ENCODE data around the gene EMC6.

Gene EMC6

GRCh38 chr17:3668279-3669084, at the start of gene EMC6, which contains the start of gene TAX1BP3:
Gene EMC6 (plus strand): TSS chr17:3668812. CDS start chr17:3669147, 335 bp downstream.
Gene TAX1BP3 (minus strand): TSS chr17:3668578. CDS start chr17:3668526, 52 bp downstream.
- DNase-seq (ENCODE audit: low read depth) = peak; percentile 95

DNA sequence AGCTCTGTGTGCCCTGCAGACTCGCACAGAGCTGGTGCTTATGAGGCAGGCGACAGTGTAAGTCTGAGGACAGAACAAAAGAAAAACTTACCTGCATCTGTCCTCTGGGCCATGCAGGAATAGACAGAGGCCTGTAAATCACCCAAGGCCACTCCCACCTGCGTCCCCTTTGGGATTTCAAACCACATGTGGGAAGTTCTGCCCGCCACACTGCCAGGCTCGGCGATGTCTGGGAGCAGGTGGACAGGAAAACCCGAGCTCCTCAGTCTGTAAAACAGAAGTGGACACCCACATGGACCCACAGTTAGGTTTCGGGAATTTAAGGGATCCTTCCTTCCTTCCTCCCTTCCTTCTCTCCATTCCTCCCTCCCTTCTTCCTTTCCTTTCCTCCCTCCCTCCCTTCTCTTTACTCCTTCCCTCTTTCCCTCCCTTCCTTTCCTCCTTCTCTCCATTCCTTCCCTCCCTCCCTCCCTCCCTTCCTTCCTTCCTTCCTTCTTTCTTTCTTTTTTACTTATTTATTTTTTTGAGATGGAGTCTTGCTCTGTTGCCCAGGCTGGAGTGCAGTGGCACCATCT, 47.4 kb upstream of the EMC6 start:
- DNase-seq (ENCODE audit: low read depth) = no peak

GRCh38 chr17:3622977-3623594, 45.5 kb upstream of the EMC6 start:
- no peak for DNase-seq (ENCODE audit: low read depth)

- no peak for DNase-seq (ENCODE audit: low read depth)
Observed at GRCh38 chr17:3626831-3627768, 41.5 kb upstream of the EMC6 start.

DNA sequence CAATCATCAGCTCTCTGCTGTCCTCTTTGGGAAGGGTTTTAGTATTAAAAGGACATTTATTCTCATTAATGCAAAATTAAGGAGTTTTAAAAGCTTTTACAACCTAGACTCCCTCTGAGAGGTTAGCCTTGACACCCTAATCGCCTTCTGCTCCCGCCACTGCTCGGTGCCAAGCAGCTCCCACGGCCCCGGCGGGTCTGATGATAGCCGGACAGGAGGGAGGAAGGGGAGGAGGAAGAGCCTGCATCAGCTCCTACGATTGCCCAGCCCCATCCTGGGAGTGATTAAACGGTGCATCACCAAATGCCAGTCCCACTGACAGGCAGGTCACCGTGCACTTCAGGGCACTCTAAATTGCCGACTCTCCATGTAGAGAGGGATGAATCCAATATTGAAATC, 40.8 kb upstream of the EMC6 start:
- no peak for DNase-seq (ENCODE audit: low read depth)

- no peak for DNase-seq (ENCODE audit: low read depth)
Observed at GRCh38 chr17:3630781-3631180, 37.8 kb upstream of the EMC6 start.

DNA sequence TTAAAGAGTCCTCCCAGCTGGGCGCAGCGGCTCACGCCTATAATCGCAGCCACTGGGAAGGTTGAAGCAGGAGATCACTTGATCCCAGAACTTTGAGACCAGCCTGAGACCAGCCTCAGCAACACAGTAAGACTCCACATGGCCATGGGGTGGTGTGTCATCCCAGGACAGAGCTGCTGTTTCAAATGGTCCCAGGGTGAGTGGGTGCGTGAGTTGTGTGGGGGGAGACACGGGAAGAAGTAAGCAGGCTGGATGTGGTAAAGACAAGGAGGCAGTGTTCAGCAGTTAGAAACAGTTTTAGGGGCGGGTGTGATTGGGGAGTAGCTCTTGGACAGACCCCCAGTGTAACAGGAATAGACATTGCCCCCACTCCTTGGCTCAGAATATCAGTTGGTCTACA, 36.3 kb upstream of the EMC6 start:
- no peak for DNase-seq (ENCODE audit: low read depth)

DNA sequence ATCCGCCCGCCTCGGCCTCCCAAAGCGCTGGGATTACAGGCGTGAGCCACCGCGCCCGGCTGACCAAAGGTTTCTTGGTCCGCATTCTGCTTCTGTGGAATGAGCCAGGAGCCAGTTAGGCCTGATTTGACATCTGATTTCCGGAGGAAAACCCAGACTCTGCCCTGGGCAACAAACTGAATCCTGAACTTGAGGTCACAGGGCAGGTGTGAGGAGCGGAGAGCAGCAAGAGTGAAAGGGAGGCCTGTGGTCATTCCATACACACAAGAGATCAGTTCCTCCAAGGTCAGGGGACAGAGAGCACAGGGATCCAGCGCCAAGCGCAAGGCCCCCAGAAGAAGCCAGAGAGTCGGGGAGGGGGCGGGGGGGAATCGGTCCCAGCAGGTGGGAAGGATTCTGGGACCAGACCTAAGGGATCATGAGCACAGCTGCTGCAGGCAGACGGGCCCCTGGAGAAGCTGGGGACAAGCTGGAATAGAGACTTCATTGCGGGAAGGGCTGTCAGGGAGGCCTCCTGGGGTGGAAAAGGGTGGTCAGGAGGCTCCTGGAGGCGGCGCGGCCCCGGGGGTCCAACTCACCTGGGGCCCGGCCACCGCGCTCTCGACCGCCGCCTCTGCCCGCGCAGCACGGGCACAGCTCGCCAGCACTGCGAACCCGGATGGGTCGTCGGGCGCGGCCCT, 33.0 kb upstream of the EMC6 start:
- DNase-seq (ENCODE audit: low read depth) = no peak

- peak; percentile 92 for DNase-seq (ENCODE audit: low read depth)
Observed at GRCh38 chr17:3636154-3636907, 32.3 kb upstream of the EMC6 start, which contains the start of the genes CTNS and SHPK. Gene CTNS (plus strand): TSS chr17:3636760. CDS start chr17:3640207, 3,447 bp downstream. Gene SHPK (minus strand): TSS chr17:3636250. CDS start chr17:3636219, 31 bp downstream.

- DNase-seq (ENCODE audit: low read depth) = no peak
Observed at GRCh38 chr17:3636908-3637373, 31.7 kb upstream of the EMC6 start.

DNA sequence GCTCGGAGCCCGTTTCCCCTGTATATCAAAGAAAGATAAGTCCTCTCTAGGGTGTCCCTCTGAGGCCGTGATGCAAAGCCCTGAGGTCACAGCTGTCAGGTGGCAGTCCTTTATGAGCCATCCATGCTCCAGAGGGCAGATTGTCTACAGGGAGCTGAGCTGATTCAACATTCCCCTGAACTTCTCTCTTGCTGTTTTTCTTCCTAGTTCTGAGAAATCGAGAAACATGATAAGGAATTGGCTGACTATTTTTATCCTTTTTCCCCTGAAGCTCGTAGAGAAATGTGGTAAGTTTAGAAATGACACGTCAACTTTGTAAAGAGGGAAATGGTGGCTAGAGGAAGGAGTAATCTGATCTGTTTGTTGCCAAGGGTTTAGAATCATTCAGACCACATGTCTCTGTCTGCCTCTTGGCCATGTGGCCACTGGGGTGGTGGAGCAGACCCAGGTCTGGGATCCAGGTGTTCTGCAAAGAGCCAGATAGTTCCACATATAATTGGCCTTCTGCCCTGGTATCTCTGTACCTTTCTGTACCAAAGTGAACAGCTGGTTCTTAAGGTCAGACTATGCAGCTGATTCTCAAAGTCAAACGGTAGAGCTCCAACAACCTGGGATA, 28.5 kb upstream of the EMC6 start:
- no peak for DNase-seq (ENCODE audit: low read depth)

- DNase-seq (ENCODE audit: low read depth) = no peak
Observed at GRCh38 chr17:3641014-3641413, 27.6 kb upstream of the EMC6 start.

GRCh38 chr17:3641717-3642486, 26.7 kb upstream of the EMC6 start:
- no peak for DNase-seq (ENCODE audit: low read depth)

GRCh38 chr17:3643889-3644349, 24.7 kb upstream of the EMC6 start:
- no peak for DNase-seq (ENCODE audit: low read depth)

- DNase-seq (ENCODE audit: low read depth) = no peak
Observed at GRCh38 chr17:3645310-3645709, 23.3 kb upstream of the EMC6 start.

DNA sequence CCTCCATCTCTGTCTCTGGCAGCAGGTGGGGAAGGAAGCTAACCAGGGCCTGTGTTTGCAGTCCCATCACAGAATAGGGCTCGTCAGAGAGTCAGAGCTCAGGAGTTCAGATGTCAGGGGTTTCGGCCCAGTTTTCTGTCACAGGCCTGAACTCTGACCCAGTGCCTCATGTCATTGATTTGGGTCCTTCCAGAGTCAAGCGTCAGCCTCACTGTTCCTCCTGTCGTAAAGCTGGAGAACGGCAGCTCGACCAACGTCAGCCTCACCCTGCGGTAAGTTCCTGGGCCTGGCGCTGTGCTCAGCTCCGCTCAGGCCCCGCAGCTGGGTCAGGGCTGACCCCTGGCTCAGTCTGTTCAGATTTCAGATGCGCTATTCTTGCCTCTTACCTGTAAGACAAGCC, 21.4 kb upstream of the EMC6 start:
- DNase-seq (ENCODE audit: low read depth) = no peak

GRCh38 chr17:3647769-3648555, 20.6 kb upstream of the EMC6 start:
- DNase-seq (ENCODE audit: low read depth) = no peak

GRCh38 chr17:3655766-3656165, 12.8 kb upstream of the EMC6 start:
- DNase-seq (ENCODE audit: low read depth) = no peak

All from T-helper 22 cell (primary cell).